GM12878 (cell line): ENCODE data around the gene TTC1. TPM values are rescaled to one million over a fixed set of nuclear protein-coding genes. Genes with fewer than 3 reads are reported as not detected.

ENCODE experiments used
- ETV6 ChIP-seq, 2 experiments: fragments of 450-650 bp in 1 of 2; IDR thresholded peaks in 1 of 2; conservative IDR thresholded peaks in 1 of 2; 2 replicates each; pipeline ENCODE4 v1.6.1; 2014; ENCODE audit warnings: antibody characterized with exemption in 1 of 2, borderline replicate concordance in 1 of 2, low read depth in 1 of 2, mild to moderate bottlenecking in 1 of 2, moderate library complexity in 1 of 2
- MXI1 ChIP-seq: fragments of 150-350 bp; IDR thresholded peaks from 2 replicates; pipeline ENCODE4 v1.6.1; 2011; ENCODE audit warnings: low read depth, mild to moderate bottlenecking, inconsistent platforms, low read length, improper control_type of control experiment
- NKRF ChIP-seq: fragments of 450-650 bp; conservative IDR thresholded peaks from 2 replicates; pipeline ENCODE4 v1.6.1; 2017; ENCODE audit warnings: mild to moderate bottlenecking, moderate library complexity
- POU2F2 ChIP-seq: IDR thresholded peaks from 3 replicates; pipeline ENCODE4 v1.6.1; 2011; ENCODE audit warnings: low read depth, mild to moderate bottlenecking, low read length, borderline replicate concordance
- USF1 ChIP-seq: IDR thresholded peaks from 2 replicates; pipeline ENCODE4 v1.6.1; 2011; ENCODE audit warnings: borderline replicate concordance, low read depth, mild to moderate bottlenecking, moderate library complexity, mixed read lengths, low read length; ENCODE audit not compliant: insufficient read depth; ENCODE audit errors: extremely low read length
- polyA plus RNA-seq, 11 experiments: library from polyadenylated mRNA; depleted of rRNA in 4 of 11; unstranded in 6 of 11; stranded (reverse) in 5 of 11; fragments of >200 nt; fragmentation: Nextera tagmentation in 4 of 11; fragmentation: Illumina TruSeq in 1 of 11; extraction: Ambion mirVana in 4 of 11; extraction: Trizol in 1 of 11; gene quantifications; 1 replicate in 1 of 11; 2 replicates in 10 of 11; pipeline versions ENCODE4 v1.2.1 to v1.2.3, GENCODE V29; 2011 to 2016; ENCODE audit warnings: inconsistent platforms in 2 of 11, missing spikeins in 2 of 11, low read depth in 1 of 11
- total RNA-seq, 4 experiments: library from RNA; depleted of rRNA in 3 of 4; stranded (reverse); fragments of >200 nt in 3 of 4; fragmentation: Illumina TruSeq in 1 of 4; extraction: Trizol in 1 of 4; gene quantifications; 2 replicates each; pipeline versions ENCODE4 v1.2.1 to v1.2.3, GENCODE V29; 2013 to 2021

The TTC1 gene
- total and polyA plus RNA-seq, 10 of the 15 experiments (the other 5 are each of a cell fraction or from before 2014, with no cell fraction given): 46.6 to 160 (median 92.3) TPM

- no peak for TF ChIP-seq USF1
- no peak for TF ChIP-seq NKRF
- no peak for TF ChIP-seq POU2F2
- TF ChIP-seq MXI1: no peak
- TF ChIP-seq ETV6 (conservative IDR thresholded peaks at IDR 0.05 in 1 of 2, IDR thresholded peaks at IDR 0.05 in 1 of 2; ENCODE audit: borderline replicate concordance in 1 of 2, low read depth in 1 of 2): no peak
Measured at GRCh38 chr5:160023007-160023907, 14.3 kb downstream of the TTC1 start (continued).
